Gastroesophageal sphincter (tissue), 4 donors: ENCODE measurements around the gene HDAC4. TPM values are rescaled to one million over a fixed set of nuclear protein-coding genes. Genes with fewer than 3 reads are reported as not detected.

Source experiments
- ATAC-seq: fragments of 150-250 bp; one replicate; pipeline ENCODE4 v1.9.1; 2016; ENCODE audit warnings: mild to moderate bottlenecking, moderate library complexity
- H3K27ac ChIP-seq, 4 donors: fragments of 200-600 bp; sonication (generic) in 3 of 4; 1 replicate in 3 of 4; 2 replicates in 1 of 4; pipeline ENCODE4 v1.5.1; 2016 to 2019
- H3K27me3 ChIP-seq: fragments of 200-600 bp; sonication (generic); one replicate; pipeline ENCODE4 v1.5.1; 2019
- H3K36me3 ChIP-seq, 2 donors: fragments of 200-600 bp; sonication (generic); one replicate each; pipeline ENCODE4 v1.5.1; 2019; ENCODE audit warnings: control low read depth in 1 of 2
- H3K4me1 ChIP-seq, 3 donors: fragments of 200-600 bp; sonication (generic); 1 replicate in 2 of 3; 2 replicates in 1 of 3; pipeline ENCODE4 v1.5.1; 2016 to 2019; ENCODE audit warnings: control low read depth in 2 of 3
- H3K4me3 ChIP-seq, 2 donors: fragments of 200-600 bp; sonication (generic); one replicate each; pipeline ENCODE4 v1.5.1; 2019; ENCODE audit warnings: mild to moderate bottlenecking in 1 of 2, moderate library complexity in 1 of 2
- H3K9me3 ChIP-seq, 3 donors: fragments of 200-600 bp; sonication (generic); one replicate each; pipeline ENCODE4 v1.5.1; 2017 to 2019; ENCODE audit warnings: control low read depth in 2 of 3
- CTCF ChIP-seq, 4 experiments: fragments of 200-600 bp in 2 of 4; fragments of 450-650 bp in 2 of 4; sonication (generic) in 1 of 4; IDR thresholded peaks; one replicate each; pipeline ENCODE4 v1.5.1; 2017 to 2019; ENCODE audit warnings: antibody characterized with exemption in 4 of 4, mild to moderate bottlenecking in 2 of 4, moderate library complexity in 2 of 4
- EP300 ChIP-seq: sonication (generic); formaldehyde crosslinking; IDR thresholded peaks from one replicate; pipeline ENCODE4 v1.6.1; 2017; ENCODE audit warnings: antibody characterized with exemption, mild to moderate bottlenecking
- POLR2A ChIP-seq, 2 donors: fragments of 450-650 bp; IDR thresholded peaks; one replicate each; pipeline ENCODE4 v1.6.1; 2017; ENCODE audit warnings: antibody characterized with exemption in 2 of 2, mild to moderate bottlenecking in 2 of 2, moderate library complexity in 1 of 2
- POLR2AphosphoS5 ChIP-seq: sonication (generic); formaldehyde crosslinking; IDR thresholded peaks from one replicate; pipeline ENCODE4 v1.6.1; 2017; ENCODE audit warnings: antibody characterized with exemption
- WGBS, 2 donors: methylation state at CpG; one replicate each; pipeline ENCODE4 v1.1.5; 2018; ENCODE audit warnings: low coverage in 1 of 2; 5-methylcytosine and 5-hydroxymethylcytosine counted together
- total RNA-seq, 4 donors: library from RNA; depleted of rRNA; stranded (reverse); fragments of >200 nt; gene quantifications; one replicate each; pipeline ENCODE4 v1.1.0, GENCODE V29; 2016

Gene HDAC4
- total RNA-seq, 4 donors from 2014 or later = 41.3 to 104 (median 85.8) TPM

GRCh38 chr2:239053801-239054503 lies 346.9 kb downstream of the HDAC4 start:
- no peak for ATAC-seq
- WGBS, 2 donors = 100% methylated on average over 1 of the region's 15 CpGs; no CpG with 5 or more reads in 1 of the 2 donors

GRCh38 chr2:239052798-239053665 lies 347.8 kb downstream of the HDAC4 start:
- no peak for TF ChIP-seq CTCF (IDR thresholded peaks at IDR 0.05)
- TF ChIP-seq POLR2AphosphoS5 = no peak
- TF ChIP-seq EP300 = no peak
- no peak for TF ChIP-seq POLR2A (IDR thresholded peaks at IDR 0.05)
- H3K36me3 ChIP-seq = peaks cover 0 to 86% of the 10 kb centered on the region in 2 donors
- 92% methylated on average over 20 of the region's 51 CpGs; no CpG with 5 or more reads in 1 of the 2 donors for WGBS, 2 donors
- ATAC-seq = no peak
- no peak overlapping the region for H3K4me3 ChIP-seq
- no peak overlapping the region for H3K27ac ChIP-seq
- H3K4me1 ChIP-seq = no peaks in the 10 kb centered on the region
- H3K9me3 ChIP-seq = peaks cover 0 to 14% (median 0%) of the 10 kb centered on the region in 3 donors
- no peaks in the 10 kb centered on the region for H3K27me3 ChIP-seq

More at GRCh38 chr2:239053801-239054503, 346.9 kb downstream of the HDAC4 start:
- Histone ChIP-seq H3K9me3 (peaks cover 0 to 15% (median 0%) of the 10 kb centered on the region in 3 donors), H3K27me3 (no peaks in the 10 kb centered on the region), H3K4me3 (no peak overlapping the region), H3K27ac (no peak overlapping the region), H3K36me3 (peaks cover 0 to 95% of the 10 kb centered on the region in 2 donors), H3K4me1 (no peaks in the 10 kb centered on the region)
- TF ChIP-seq EP300 (no peak), POLR2AphosphoS5 (no peak), CTCF (IDR thresholded peaks at IDR 0.05) (no peak), POLR2A (IDR thresholded peaks at IDR 0.05) (no peak)

GRCh38 chr2:239051891-239052445 lies 348.9 kb downstream of the HDAC4 start:
- WGBS, 2 donors = 89 to 90% methylated on average over 10 to 18 of the region's 19 CpGs
- Histone ChIP-seq H3K36me3 (peaks cover 0 to 76% of the 10 kb centered on the region in 2 donors), H3K4me3 (no peak overlapping the region), H3K27ac (no peak overlapping the region), H3K27me3 (no peaks in the 10 kb centered on the region), H3K4me1 (no peaks in the 10 kb centered on the region), H3K9me3 (peaks cover 0 to 7% (median 0%) of the 10 kb centered on the region in 3 donors)
- TF ChIP-seq POLR2A (IDR thresholded peaks at IDR 0.05) (no peak), POLR2AphosphoS5 (no peak), EP300 (no peak), CTCF (IDR thresholded peaks at IDR 0.05) (no peak)
- no peak for ATAC-seq

GRCh38 chr2:239050252-239050649 lies 350.6 kb downstream of the HDAC4 start:
- Histone ChIP-seq H3K4me1 (no peaks in the 10 kb centered on the region), H3K36me3 (peaks cover 0 to 58% of the 10 kb centered on the region in 2 donors), H3K27ac (no peak overlapping the region), H3K4me3 (no peak overlapping the region), H3K27me3 (no peaks in the 10 kb centered on the region), H3K9me3 (peaks cover 0 to 7% (median 0%) of the 10 kb centered on the region in 3 donors)
- WGBS, 2 donors = 83 to 100% methylated on average over 1 to 2 of the region's 3 CpGs
- no peak for ATAC-seq
- no peak for TF ChIP-seq EP300
- no peak for TF ChIP-seq POLR2AphosphoS5
